ENCODE data around the gene NT5C1A. TPM values are rescaled to one million over a fixed set of nuclear protein-coding genes. Genes with fewer than 3 reads are reported as not detected.

NT5C1A gene
- total RNA-seq, 2 donors from 2014 or later, result 0.29 TPM; not detected in 1

GRCh38 chr1:39652105-39652504 lies 19.8 kb downstream of the NT5C1A start:
- Mint-ChIP-seq H3K27me3 (ENCODE audit: low read depth) (peaks cover 10% of the 10 kb centered on the region), H3K4me1 (ENCODE audit: low read depth) (peaks cover 11% of the 10 kb centered on the region), H3K36me3 (ENCODE audit: insufficient read depth in 2 of 2) (no peaks in the 10 kb centered on the region), H3K27ac (no peak overlapping the region), H3K4me3 (no peak overlapping the region), H3K9me3 (no peaks in the 10 kb centered on the region)
- ATAC-seq (replicated peaks in 1 of 2) (no peak), DNase-seq (no peak)

GRCh38 chr1:39650431-39650830 lies 21.5 kb downstream of the NT5C1A start:
- H3K27ac Mint-ChIP-seq, result no peak overlapping the region
- H3K9me3 Mint-ChIP-seq, result no peaks in the 10 kb centered on the region
- H3K4me3 Mint-ChIP-seq, result no peak overlapping the region
- no peak for ATAC-seq (replicated peaks in 1 of 2)
- peaks cover 11% of the 10 kb centered on the region for H3K4me1 Mint-ChIP-seq (ENCODE audit: low read depth)
- DNase-seq, result no peak
- peaks cover 10% of the 10 kb centered on the region for H3K27me3 Mint-ChIP-seq (ENCODE audit: low read depth)
- H3K36me3 Mint-ChIP-seq (ENCODE audit: insufficient read depth in 2 of 2), result no peaks in the 10 kb centered on the region

GRCh38 chr1:39649636-39650185 lies 22.2 kb downstream of the NT5C1A start:
- Mint-ChIP-seq H3K4me1 (ENCODE audit: low read depth) (peaks cover 11% of the 10 kb centered on the region), H3K4me3 (no peak overlapping the region), H3K27ac (no peak overlapping the region), H3K36me3 (ENCODE audit: insufficient read depth in 2 of 2) (no peaks in the 10 kb centered on the region), H3K27me3 (ENCODE audit: low read depth) (peaks cover 10% of the 10 kb centered on the region), H3K9me3 (no peaks in the 10 kb centered on the region)
- ATAC-seq (replicated peaks in 1 of 2) (no peak), DNase-seq (no peak)

- no peak for DNase-seq
- Mint-ChIP-seq H3K4me3 (no peak overlapping the region), H3K27ac (no peak overlapping the region), H3K9me3 (no peaks in the 10 kb centered on the region), H3K36me3 (ENCODE audit: insufficient read depth in 2 of 2) (no peaks in the 10 kb centered on the region), H3K4me1 (ENCODE audit: low read depth) (peaks cover 4% of the 10 kb centered on the region), H3K27me3 (ENCODE audit: low read depth) (peaks cover 8% of the 10 kb centered on the region)
- no peak for ATAC-seq (replicated peaks in 1 of 2)
Observed at GRCh38 chr1:39648496-39648895, 23.4 kb downstream of the NT5C1A start.

- H3K9me3 Mint-ChIP-seq, result no peaks in the 10 kb centered on the region
- H3K4me3 Mint-ChIP-seq, result no peak overlapping the region
- H3K27ac Mint-ChIP-seq, result no peak overlapping the region
- ATAC-seq (replicated peaks in 1 of 2) (no peak), DNase-seq (no peak)
- no peaks in the 10 kb centered on the region for H3K36me3 Mint-ChIP-seq (ENCODE audit: insufficient read depth in 2 of 2)
- peaks cover 9% of the 10 kb centered on the region for H3K27me3 Mint-ChIP-seq (ENCODE audit: low read depth)
- no peaks in the 10 kb centered on the region for H3K4me1 Mint-ChIP-seq (ENCODE audit: low read depth)
Observed at GRCh38 chr1:39647247-39647646, 24.7 kb downstream of the NT5C1A start.

- no peaks in the 10 kb centered on the region for H3K36me3 Mint-ChIP-seq (ENCODE audit: insufficient read depth in 2 of 2)
- no peak for DNase-seq
- no peaks in the 10 kb centered on the region for H3K9me3 Mint-ChIP-seq
- ATAC-seq (replicated peaks in 1 of 2), result no peak
- no peaks in the 10 kb centered on the region for H3K4me1 Mint-ChIP-seq (ENCODE audit: low read depth)
- no peak overlapping the region for H3K27ac Mint-ChIP-seq
- no peak overlapping the region for H3K4me3 Mint-ChIP-seq
- peaks cover 9% of the 10 kb centered on the region for H3K27me3 Mint-ChIP-seq (ENCODE audit: low read depth)
Observed at GRCh38 chr1:39646232-39647081, 25.4 kb downstream of the NT5C1A start.

GRCh38 chr1:39645411-39646043 lies 26.4 kb downstream of the NT5C1A start:
- no peak overlapping the region for H3K27ac Mint-ChIP-seq
- no peaks in the 10 kb centered on the region for H3K36me3 Mint-ChIP-seq (ENCODE audit: insufficient read depth in 2 of 2)
- no peak for DNase-seq
- no peak overlapping the region for H3K4me3 Mint-ChIP-seq
- peaks cover 13% of the 10 kb centered on the region for H3K27me3 Mint-ChIP-seq (ENCODE audit: low read depth)
- no peaks in the 10 kb centered on the region for H3K4me1 Mint-ChIP-seq (ENCODE audit: low read depth)
- no peaks in the 10 kb centered on the region for H3K9me3 Mint-ChIP-seq
- ATAC-seq (replicated peaks in 1 of 2), result no peak

GRCh38 chr1:39643705-39644104 lies 28.2 kb downstream of the NT5C1A start:
- Mint-ChIP-seq H3K4me3 (no peak overlapping the region), H3K9me3 (no peaks in the 10 kb centered on the region), H3K4me1 (ENCODE audit: low read depth) (no peaks in the 10 kb centered on the region), H3K27me3 (ENCODE audit: low read depth) (peaks cover 16% of the 10 kb centered on the region), H3K27ac (no peak overlapping the region), H3K36me3 (ENCODE audit: insufficient read depth in 2 of 2) (no peaks in the 10 kb centered on the region)
- ATAC-seq (replicated peaks in 1 of 2), result no peak
- DNase-seq, result no peak

- ATAC-seq (replicated peaks in 1 of 2) (no peak), DNase-seq (no peak)
- no peaks in the 10 kb centered on the region for H3K36me3 Mint-ChIP-seq (ENCODE audit: insufficient read depth in 2 of 2)
- H3K4me3 Mint-ChIP-seq, result no peak overlapping the region
- no peaks in the 10 kb centered on the region for H3K9me3 Mint-ChIP-seq
- H3K27me3 Mint-ChIP-seq (ENCODE audit: low read depth), result peaks cover 25% of the 10 kb centered on the region
- H3K4me1 Mint-ChIP-seq (ENCODE audit: low read depth), result no peaks in the 10 kb centered on the region
- no peak overlapping the region for H3K27ac Mint-ChIP-seq
Observed at GRCh38 chr1:39642796-39643195, 29.1 kb downstream of the NT5C1A start.

GRCh38 chr1:39640861-39641260 lies 31.0 kb downstream of the NT5C1A start:
- Mint-ChIP-seq H3K27ac (no peak overlapping the region), H3K4me1 (ENCODE audit: low read depth) (no peaks in the 10 kb centered on the region), H3K36me3 (ENCODE audit: insufficient read depth in 2 of 2) (no peaks in the 10 kb centered on the region), H3K27me3 (ENCODE audit: low read depth) (peaks cover 38% of the 10 kb centered on the region), H3K4me3 (no peak overlapping the region), H3K9me3 (no peaks in the 10 kb centered on the region)
- no peak for DNase-seq
- ATAC-seq (replicated peaks in 1 of 2), result no peak

GRCh38 chr1:39639305-39640130 lies 32.4 kb downstream of the NT5C1A start, which contains the start of gene HEYL:
Gene HEYL, minus strand, starts transcription at chr1:39639643. Its CDS starts 18 bp downstream, at chr1:39639625.
- ATAC-seq (replicated peaks in 1 of 2) (peak; percentile 94 to 95), DNase-seq (peak; percentile 76 to 79)
- Mint-ChIP-seq H3K36me3 (ENCODE audit: insufficient read depth in 2 of 2) (no peaks in the 10 kb centered on the region), H3K27me3 (ENCODE audit: low read depth) (peaks cover 51% of the 10 kb centered on the region), H3K9me3 (no peaks in the 10 kb centered on the region), H3K27ac (no peak within 1 kb of the TSS), H3K4me1 (ENCODE audit: low read depth) (no peaks in the 10 kb centered on the region), H3K4me3 (peak within 1 kb of the TSS; percentile 69 to 77)

GRCh38 chr1:39638965-39639304 lies 33.0 kb downstream of the NT5C1A start:
- ATAC-seq (replicated peaks in 1 of 2), result no peak

GRCh38 chr1:39637361-39637760 lies 34.5 kb downstream of the NT5C1A start:
- DNase-seq, result no peak
- peaks cover 57% of the 10 kb centered on the region for H3K27me3 Mint-ChIP-seq (ENCODE audit: low read depth)
- no peaks in the 10 kb centered on the region for H3K4me1 Mint-ChIP-seq (ENCODE audit: low read depth)
- H3K27ac Mint-ChIP-seq, result no peak overlapping the region
- H3K36me3 Mint-ChIP-seq (ENCODE audit: insufficient read depth in 2 of 2), result no peaks in the 10 kb centered on the region
- no peak for ATAC-seq (replicated peaks in 1 of 2)
- no peaks in the 10 kb centered on the region for H3K9me3 Mint-ChIP-seq
- no peak overlapping the region for H3K4me3 Mint-ChIP-seq

More at GRCh38 chr1:39638965-39639304, 33.0 kb downstream of the NT5C1A start:
- Mint-ChIP-seq H3K27ac (no peak overlapping the region), H3K4me3 (peak overlapping the region; percentile 51 to 77), H3K27me3 (ENCODE audit: low read depth) (peaks cover 54% of the 10 kb centered on the region), H3K36me3 (ENCODE audit: insufficient read depth in 2 of 2) (no peaks in the 10 kb centered on the region), H3K4me1 (ENCODE audit: low read depth) (no peaks in the 10 kb centered on the region), H3K9me3 (no peaks in the 10 kb centered on the region)
- no peak for DNase-seq
